KMS-11 (cell line): ENCODE results near the gene ITM2C.
A peak's percentile ranks its signal among the peaks of the same experiment; 100 is the strongest.

Source experiments
- H2AFZ ChIP-seq: fragments of 200-600 bp; sonication (generic); 2 replicates; pipeline ENCODE4 v1.6.1; 2016; ENCODE audit warnings: antibody characterized with exemption, mixed run types, low read depth
- H3K27ac ChIP-seq: fragments of 200-600 bp; sonication (generic); 2 replicates; pipeline ENCODE4 v1.6.1; 2016; ENCODE audit warnings: mild to moderate bottlenecking, mixed run types
- H3K27me3 ChIP-seq: fragments of 200-600 bp; sonication (generic); 2 replicates; pipeline ENCODE4 v1.6.1; 2017; ENCODE audit warnings: mild to moderate bottlenecking, low read depth, mixed run types, moderate library complexity; ENCODE audit not compliant: insufficient read depth
- H3K36me3 ChIP-seq: fragments of 200-600 bp; sonication (generic); 2 replicates; pipeline ENCODE4 v1.6.1; 2017; ENCODE audit warnings: mild to moderate bottlenecking, mixed run types; ENCODE audit not compliant: insufficient read depth
- H3K4me1 ChIP-seq: fragments of 200-600 bp; sonication (generic); 2 replicates; pipeline ENCODE4 v1.6.1; 2016; ENCODE audit warnings: mild to moderate bottlenecking, low read depth, mixed run types; ENCODE audit not compliant: poor library complexity, severe bottlenecking
- H3K4me2 ChIP-seq: fragments of 200-600 bp; sonication (generic); 2 replicates; pipeline ENCODE4 v1.7.0; 2016; ENCODE audit warnings: mild to moderate bottlenecking, mixed run types
- H3K4me3 ChIP-seq: fragments of 200-600 bp; sonication (generic); IDR thresholded peaks from 2 replicates; pipeline ENCODE4 v1.6.1; 2017; ENCODE audit warnings: low read depth, low read length, mixed read lengths; ENCODE audit not compliant: insufficient read depth
- H3K79me2 ChIP-seq: fragments of 200-600 bp; sonication (generic); 2 replicates; pipeline ENCODE4 v1.6.1; 2016; ENCODE audit warnings: low read depth, mixed run types; ENCODE audit not compliant: insufficient read depth
- H3K9ac ChIP-seq: fragments of 200-600 bp; sonication (generic); 2 replicates; pipeline ENCODE4 v1.6.1; 2016; ENCODE audit warnings: mild to moderate bottlenecking, mixed run types
- H4K20me1 ChIP-seq: fragments of 200-600 bp; sonication (generic); 2 replicates; pipeline ENCODE4 v1.6.1; 2016; ENCODE audit warnings: mild to moderate bottlenecking, mixed run types; ENCODE audit not compliant: insufficient read depth
- CTCF ChIP-seq: fragments of 200-600 bp; sonication (generic); conservative IDR thresholded peaks from 2 replicates; pipeline ENCODE4 v1.6.1; 2017; ENCODE audit warnings: low read depth, mild to moderate bottlenecking, antibody characterized with exemption, low read length, moderate library complexity, mixed read lengths

The ITM2C gene

DNA sequence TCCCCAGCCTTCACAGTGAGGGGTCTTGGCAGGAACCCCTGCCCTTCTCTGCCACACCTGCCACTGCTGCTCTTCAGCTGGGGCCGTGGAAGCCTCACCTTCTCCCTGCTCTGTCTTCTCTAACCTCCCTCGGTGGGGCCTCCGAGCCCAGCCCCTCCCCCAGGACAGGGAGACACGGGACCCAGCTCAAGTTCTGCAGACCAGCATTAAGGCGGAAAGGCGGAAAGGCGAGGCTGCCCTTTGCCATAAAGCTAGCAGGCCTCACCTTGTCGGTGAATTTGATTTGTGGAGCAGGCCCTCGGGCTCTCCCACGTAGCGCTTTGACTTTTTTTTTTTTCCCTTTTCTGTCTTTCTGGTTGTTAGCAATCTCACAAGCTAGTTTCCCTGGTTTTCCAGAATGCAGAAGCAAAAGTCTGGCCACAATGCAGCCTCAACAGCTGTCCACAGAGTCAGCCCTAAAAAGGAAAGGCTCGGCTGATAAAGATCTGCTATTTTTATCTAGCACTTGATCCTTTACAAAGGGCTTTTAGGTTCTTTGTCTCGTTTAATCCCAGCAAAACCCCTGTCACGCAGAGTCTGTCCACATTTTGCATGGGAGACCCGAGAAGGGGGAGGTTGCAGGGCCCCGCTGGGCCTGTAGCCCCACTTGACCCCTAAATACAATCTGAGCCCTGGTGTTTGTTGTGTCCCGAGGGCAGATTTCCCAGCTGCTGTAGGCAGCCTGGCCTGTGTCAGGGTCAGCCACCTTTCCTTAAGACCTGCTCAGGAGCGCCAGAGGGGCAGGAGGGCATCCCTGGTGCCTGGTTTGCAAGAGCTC is 6.0 kb downstream of the ITM2C start:
- Histone ChIP-seq H3K9ac (peak overlapping the region; percentile 86; the same call in 1 of the 2 replicates), H3K4me2 (peak overlapping the region; percentile 99), H3K79me2 (peaks cover 87% of the 10 kb centered on the region), H3K27me3 (no peaks in the 10 kb centered on the region), H2AFZ (no peak overlapping the region), H3K36me3 (no peaks in the 10 kb centered on the region), H3K4me1 (peaks cover 91% of the 10 kb centered on the region), H4K20me1 (no peaks in the 10 kb centered on the region), H3K27ac (peak overlapping the region; percentile 87), H3K4me3 (no peak overlapping the region)
- TF ChIP-seq CTCF, result no peak

- H3K36me3 ChIP-seq, result 0 out of 2 replicates have a peak, but pooled peaks cover under 1% of the 10 kb centered on the region
- H3K4me3 ChIP-seq, result no peak overlapping the region
- H3K9ac ChIP-seq, result peak overlapping the region; percentile 86; the same call in 1 of the 2 replicates
- no peak for TF ChIP-seq CTCF
- H3K27me3 ChIP-seq, result no peaks in the 10 kb centered on the region
- H2AFZ ChIP-seq, result no peak overlapping the region
- H3K4me2 ChIP-seq, result peak overlapping the region; percentile 99
- peaks cover 81% of the 10 kb centered on the region for H3K79me2 ChIP-seq
- no peaks in the 10 kb centered on the region for H4K20me1 ChIP-seq
- H3K4me1 ChIP-seq, result peaks cover 92% of the 10 kb centered on the region
- peak overlapping the region; percentile 87 for H3K27ac ChIP-seq
Observed at GRCh38 chr2:230871361-230872150, 6.8 kb downstream of the ITM2C start.

DNA sequence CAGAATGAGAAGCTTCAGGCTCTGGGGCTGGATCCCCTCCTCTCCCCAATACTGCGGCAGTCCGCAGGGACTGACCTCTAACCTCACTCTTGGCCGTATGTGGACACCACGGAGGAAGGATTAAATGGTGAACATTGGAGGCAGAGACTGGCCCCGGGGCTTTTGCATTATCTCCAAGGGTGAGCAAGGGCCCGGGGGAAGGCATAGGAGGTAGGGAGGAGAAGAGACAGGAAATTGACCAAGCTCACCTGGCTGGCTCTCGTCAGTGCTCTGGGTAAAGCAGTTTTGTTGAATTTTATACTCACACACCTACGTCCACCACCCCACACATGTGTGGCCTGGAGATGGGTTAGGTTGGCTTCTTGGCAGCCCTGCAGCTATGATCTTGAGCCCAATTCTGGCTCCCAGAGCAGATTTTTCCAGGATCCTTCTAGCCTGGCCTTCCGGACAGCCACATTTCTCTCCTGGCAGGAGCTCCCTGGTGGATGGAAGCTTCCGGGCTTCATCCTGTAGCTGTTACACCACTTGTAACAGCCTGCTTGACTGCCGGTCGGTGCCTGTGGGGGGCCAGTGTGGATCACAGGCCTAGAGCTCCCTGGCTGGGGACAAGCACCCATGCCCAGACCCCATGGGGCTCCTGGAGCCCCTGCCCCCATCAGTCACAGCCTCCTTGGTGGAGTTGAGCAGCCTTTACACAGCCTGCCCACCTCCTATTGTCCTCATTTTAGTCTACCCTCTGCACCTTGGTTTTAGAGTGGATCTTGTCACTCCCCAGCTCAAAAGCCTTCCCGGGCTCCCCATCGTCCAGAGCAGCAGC is 7.6 kb downstream of the ITM2C start:
- H3K36me3 ChIP-seq, result peaks cover 9% of the 10 kb centered on the region; the same call in 1 of the 2 replicates
- peak overlapping the region; percentile 86; the same call in 1 of the 2 replicates for H3K9ac ChIP-seq
- peaks cover 89% of the 10 kb centered on the region for H3K4me1 ChIP-seq
- H3K27me3 ChIP-seq, result no peaks in the 10 kb centered on the region
- no peaks in the 10 kb centered on the region for H4K20me1 ChIP-seq
- H3K79me2 ChIP-seq, result peaks cover 74% of the 10 kb centered on the region
- no peak for TF ChIP-seq CTCF
- peak overlapping the region; percentile 87 for H3K27ac ChIP-seq
- peak overlapping the region; percentile 99 for H3K4me2 ChIP-seq
- no peak overlapping the region for H2AFZ ChIP-seq
- H3K4me3 ChIP-seq, result peak overlapping the region; percentile 48
